ENCODE results near the gene TMEM37.

GRCh38 chr2:119440501-119440870 is 8.8 kb downstream of the TMEM37 start:
- TF ChIP-seq, protein P1, sequence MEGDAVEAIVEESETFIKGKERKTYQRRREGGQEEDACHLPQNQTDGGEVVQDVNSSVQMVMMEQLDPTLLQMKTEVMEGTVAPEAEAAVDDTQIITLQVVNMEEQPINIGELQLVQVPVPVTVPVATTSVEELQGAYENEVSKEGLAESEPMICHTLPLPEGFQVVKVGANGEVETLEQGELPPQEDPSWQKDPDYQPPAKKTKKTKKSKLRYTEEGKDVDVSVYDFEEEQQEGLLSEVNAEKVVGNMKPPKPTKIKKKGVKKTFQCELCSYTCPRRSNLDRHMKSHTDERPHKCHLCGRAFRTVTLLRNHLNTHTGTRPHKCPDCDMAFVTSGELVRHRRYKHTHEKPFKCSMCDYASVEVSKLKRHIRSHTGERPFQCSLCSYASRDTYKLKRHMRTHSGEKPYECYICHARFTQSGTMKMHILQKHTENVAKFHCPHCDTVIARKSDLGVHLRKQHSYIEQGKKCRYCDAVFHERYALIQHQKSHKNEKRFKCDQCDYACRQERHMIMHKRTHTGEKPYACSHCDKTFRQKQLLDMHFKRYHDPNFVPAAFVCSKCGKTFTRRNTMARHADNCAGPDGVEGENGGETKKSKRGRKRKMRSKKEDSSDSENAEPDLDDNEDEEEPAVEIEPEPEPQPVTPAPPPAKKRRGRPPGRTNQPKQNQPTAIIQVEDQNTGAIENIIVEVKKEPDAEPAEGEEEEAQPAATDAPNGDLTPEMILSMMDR (IDR thresholded peaks at IDR 0.05) = no peak
- TF ChIP-seq POLR2A (IDR thresholded peaks at IDR 0.05) = no peak
